Osteoblast (primary cell): ENCODE results near the gene PARPBP. TPM values are rescaled to one million over a fixed set of nuclear protein-coding genes. Genes with fewer than 3 reads are reported as not detected.
A peak's percentile ranks its signal among the peaks of the same experiment; 100 is the strongest.
"Not testable (repeated sequence)": the region's sequence is repeated elsewhere in the genome, so short reads cannot be mapped to it uniquely, and the experiment has no call there.

Source experiments
- DNase-seq: peaks from one replicate; pipeline ENCODE4 v3.0.0; 2011; ENCODE audit warnings: low spot score, mixed read lengths; ENCODE audit not compliant: insufficient read length; ENCODE audit errors: missing footprints
- H2AFZ ChIP-seq: 2 replicates; pipeline ENCODE4 v1.6.0; 2011; ENCODE audit warnings: mild to moderate bottlenecking, low read length
- H3K27ac ChIP-seq: 2 replicates; pipeline ENCODE4 v1.5.1; 2011; ENCODE audit warnings: mild to moderate bottlenecking, low read depth, low read length, moderate library complexity
- H3K27me3 ChIP-seq: 2 replicates; pipeline ENCODE4 v1.6.0; 2012; ENCODE audit warnings: mild to moderate bottlenecking, control low read depth, inconsistent platforms, low read length, moderate library complexity; ENCODE audit not compliant: insufficient read depth
- H3K36me3 ChIP-seq: 2 replicates; pipeline ENCODE4 v1.5.1; 2011; ENCODE audit warnings: mild to moderate bottlenecking, low read length, control low read depth, moderate library complexity; ENCODE audit not compliant: insufficient read depth
- H3K4me1 ChIP-seq: 2 replicates; pipeline ENCODE4 v1.5.1; 2011; ENCODE audit warnings: mild to moderate bottlenecking, low read length, control low read depth, moderate library complexity; ENCODE audit not compliant: insufficient read depth
- H3K4me2 ChIP-seq: 2 replicates; pipeline ENCODE4 v1.6.0; 2011; ENCODE audit warnings: mild to moderate bottlenecking, low read length; ENCODE audit not compliant: insufficient read depth
- H3K4me3 ChIP-seq: fragments of 200-600 bp; sonication (generic); 3 replicates; pipeline ENCODE4 v1.5.1; 2012; ENCODE audit warnings: mild to moderate bottlenecking, low read length, inconsistent platforms; ENCODE audit not compliant: insufficient read depth
- H3K79me2 ChIP-seq: 2 replicates; pipeline ENCODE4 v1.6.0; 2012; ENCODE audit warnings: mild to moderate bottlenecking, low read length, control low read depth, inconsistent platforms; ENCODE audit not compliant: insufficient read depth
- H3K9me3 ChIP-seq: 2 replicates; pipeline ENCODE4 v1.5.1; 2011; ENCODE audit warnings: low read depth, low read length, control low read depth
- H4K20me1 ChIP-seq: 2 replicates; pipeline ENCODE4 v1.6.0; 2012; ENCODE audit warnings: mild to moderate bottlenecking, low read length, control low read depth; ENCODE audit not compliant: insufficient read depth
- total RNA-seq: library from RNA; depleted of rRNA; stranded (reverse); fragments of >200 nt; gene quantifications from 2 replicates; pipeline ENCODE4 v1.2.3, GENCODE V29; 2012
- TF ChIP-seq, protein P1 (sequence below): IDR thresholded peaks from 2 replicates; pipeline ENCODE4 v1.5.1; 2011; ENCODE audit warnings: mild to moderate bottlenecking, low read depth, low read length, moderate library complexity; ENCODE audit errors: extremely low read depth

Gene PARPBP, protein sequence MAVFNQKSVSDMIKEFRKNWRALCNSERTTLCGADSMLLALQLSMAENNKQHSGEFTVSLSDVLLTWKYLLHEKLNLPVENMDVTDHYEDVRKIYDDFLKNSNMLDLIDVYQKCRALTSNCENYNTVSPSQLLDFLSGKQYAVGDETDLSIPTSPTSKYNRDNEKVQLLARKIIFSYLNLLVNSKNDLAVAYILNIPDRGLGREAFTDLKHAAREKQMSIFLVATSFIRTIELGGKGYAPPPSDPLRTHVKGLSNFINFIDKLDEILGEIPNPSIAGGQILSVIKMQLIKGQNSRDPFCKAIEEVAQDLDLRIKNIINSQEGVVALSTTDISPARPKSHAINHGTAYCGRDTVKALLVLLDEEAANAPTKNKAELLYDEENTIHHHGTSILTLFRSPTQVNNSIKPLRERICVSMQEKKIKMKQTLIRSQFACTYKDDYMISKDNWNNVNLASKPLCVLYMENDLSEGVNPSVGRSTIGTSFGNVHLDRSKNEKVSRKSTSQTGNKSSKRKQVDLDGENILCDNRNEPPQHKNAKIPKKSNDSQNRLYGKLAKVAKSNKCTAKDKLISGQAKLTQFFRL
- 5.8 and 6.5 TPM in 2 replicates for total RNA-seq

DNA sequence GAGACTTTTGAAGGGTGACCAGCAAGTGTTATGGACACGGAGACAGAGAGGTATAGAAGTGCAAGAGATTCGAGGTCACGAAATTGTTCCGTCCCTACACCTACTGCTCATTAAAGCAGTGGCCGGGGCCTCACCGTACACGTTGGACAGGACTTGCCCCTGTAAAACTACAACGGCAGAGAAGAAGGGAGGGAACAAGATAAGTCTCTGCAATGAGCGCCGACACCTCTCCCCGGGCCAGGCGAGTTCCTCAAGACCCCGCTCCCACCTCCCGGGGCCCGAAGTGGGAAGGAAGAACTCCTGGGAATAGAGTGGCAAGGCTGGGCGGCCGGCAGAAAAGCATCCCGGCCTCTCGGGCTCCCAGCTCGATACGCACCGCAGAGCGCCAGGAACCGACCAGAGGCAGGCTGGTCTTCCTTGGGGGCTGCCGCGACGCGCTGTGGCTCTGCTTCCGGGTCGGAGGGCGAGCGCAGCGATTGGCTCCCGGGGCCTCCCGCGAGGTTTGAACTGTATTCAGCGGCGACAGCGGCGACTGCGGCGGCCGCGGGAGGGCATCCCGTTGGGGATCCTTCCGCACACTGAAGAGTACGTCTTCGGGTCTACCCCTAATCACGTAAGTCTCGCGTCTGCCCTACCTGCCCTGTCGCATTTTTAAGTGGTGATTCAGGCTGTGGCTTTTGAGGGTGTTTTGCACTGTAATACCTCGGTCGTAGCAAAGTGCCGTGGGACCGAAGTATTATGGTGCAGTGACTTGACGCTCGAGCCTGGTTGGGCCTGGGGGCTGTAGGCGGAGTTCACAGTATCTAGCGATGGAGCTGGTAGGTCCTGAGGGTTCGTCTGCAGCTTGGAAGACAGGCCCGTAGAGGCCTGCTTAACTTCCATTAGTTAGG is at the start of gene PARPBP, which contains the start of gene NUP37:
Gene PARPBP (plus strand): TSS at position 510 of the 890 bp plus-strand sequence. CDS start 3,706 bp downstream, outside the sequence.
Gene NUP37 (minus strand): TSS at position 441 of the 890 bp plus-strand sequence. CDS start 1,596 bp downstream, outside the sequence.
- Histone ChIP-seq H3K27ac (peak within 1 kb of the TSS; percentile 80), H3K4me2 (peak within 1 kb of the TSS; percentile 89), H2AFZ (peak within 1 kb of the TSS; percentile 100), H4K20me1 (no peaks in the 10 kb centered on the region), H3K4me1 (peaks cover 18% of the 10 kb centered on the region), H3K27me3 (no peaks in the 10 kb centered on the region), H3K4me3 (peak within 1 kb of the TSS; percentile 87), H3K36me3 (peaks cover 17% of the 10 kb centered on the region), H3K9me3 (no peaks in the 10 kb centered on the region), H3K79me2 (peaks cover 48% of the 10 kb centered on the region)
- peak; percentile 93 for DNase-seq
- TF ChIP-seq, protein P1, sequence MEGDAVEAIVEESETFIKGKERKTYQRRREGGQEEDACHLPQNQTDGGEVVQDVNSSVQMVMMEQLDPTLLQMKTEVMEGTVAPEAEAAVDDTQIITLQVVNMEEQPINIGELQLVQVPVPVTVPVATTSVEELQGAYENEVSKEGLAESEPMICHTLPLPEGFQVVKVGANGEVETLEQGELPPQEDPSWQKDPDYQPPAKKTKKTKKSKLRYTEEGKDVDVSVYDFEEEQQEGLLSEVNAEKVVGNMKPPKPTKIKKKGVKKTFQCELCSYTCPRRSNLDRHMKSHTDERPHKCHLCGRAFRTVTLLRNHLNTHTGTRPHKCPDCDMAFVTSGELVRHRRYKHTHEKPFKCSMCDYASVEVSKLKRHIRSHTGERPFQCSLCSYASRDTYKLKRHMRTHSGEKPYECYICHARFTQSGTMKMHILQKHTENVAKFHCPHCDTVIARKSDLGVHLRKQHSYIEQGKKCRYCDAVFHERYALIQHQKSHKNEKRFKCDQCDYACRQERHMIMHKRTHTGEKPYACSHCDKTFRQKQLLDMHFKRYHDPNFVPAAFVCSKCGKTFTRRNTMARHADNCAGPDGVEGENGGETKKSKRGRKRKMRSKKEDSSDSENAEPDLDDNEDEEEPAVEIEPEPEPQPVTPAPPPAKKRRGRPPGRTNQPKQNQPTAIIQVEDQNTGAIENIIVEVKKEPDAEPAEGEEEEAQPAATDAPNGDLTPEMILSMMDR, result no peak

DNA sequence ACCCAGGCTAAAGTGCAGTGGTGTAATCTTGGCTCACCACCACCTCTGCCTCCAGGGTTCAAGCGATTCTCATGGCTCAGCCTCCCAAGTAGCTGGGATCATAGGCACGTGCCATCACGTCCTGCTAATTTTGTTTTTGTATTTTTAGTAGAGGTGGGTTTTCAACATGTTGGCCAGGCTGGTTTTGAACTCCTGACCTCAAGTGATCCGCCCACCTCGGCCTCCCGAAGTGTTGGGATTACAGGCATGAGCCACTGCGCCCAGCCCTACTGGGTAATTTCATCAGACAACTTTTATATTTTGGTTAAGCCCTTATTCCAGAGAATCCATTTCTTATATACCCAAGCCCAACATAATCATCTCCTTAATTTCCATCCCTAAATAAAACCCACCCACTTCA is 47.9 kb upstream of the PARPBP start:
- not testable (repeated sequence) for H2AFZ ChIP-seq, H3K4me3 ChIP-seq, H3K36me3 ChIP-seq, H3K9me3 ChIP-seq, H3K4me2 ChIP-seq, H3K27me3 ChIP-seq, H4K20me1 ChIP-seq, DNase-seq, H3K79me2 ChIP-seq, H3K27ac ChIP-seq
- peaks cover 14% of the 10 kb centered on the region for H3K4me1 ChIP-seq

DNA sequence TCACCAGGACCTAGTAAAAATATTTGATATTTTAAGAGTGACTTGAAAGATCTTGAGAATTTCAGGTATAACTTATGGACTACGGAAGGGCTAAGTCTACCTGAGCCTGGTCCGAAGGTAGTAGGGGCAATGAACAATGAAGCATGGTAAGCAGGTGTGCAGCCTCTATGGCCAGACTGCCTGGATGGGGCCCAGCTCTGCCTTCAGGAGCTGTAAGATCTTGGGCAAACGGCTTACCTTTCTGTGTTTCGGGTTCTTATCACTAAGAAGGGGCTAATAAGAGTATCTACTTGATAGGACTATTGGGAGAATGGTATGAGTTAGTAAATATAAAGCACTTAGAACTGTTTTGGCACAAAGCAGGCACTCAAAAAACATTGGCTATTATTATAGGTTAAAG is 39.1 kb upstream of the PARPBP start:
- Histone ChIP-seq H3K27me3 (no peaks in the 10 kb centered on the region), H2AFZ (no peak overlapping the region), H3K4me3 (no peak overlapping the region), H3K4me1 (no peaks in the 10 kb centered on the region), H3K9me3 (no peaks in the 10 kb centered on the region), H3K4me2 (no peak overlapping the region), H4K20me1 (no peaks in the 10 kb centered on the region), H3K36me3 (peaks cover 32% of the 10 kb centered on the region), H3K27ac (no peak overlapping the region), H3K79me2 (no peaks in the 10 kb centered on the region)
- no peak for DNase-seq
- TF ChIP-seq, protein P1, result no peak

DNA sequence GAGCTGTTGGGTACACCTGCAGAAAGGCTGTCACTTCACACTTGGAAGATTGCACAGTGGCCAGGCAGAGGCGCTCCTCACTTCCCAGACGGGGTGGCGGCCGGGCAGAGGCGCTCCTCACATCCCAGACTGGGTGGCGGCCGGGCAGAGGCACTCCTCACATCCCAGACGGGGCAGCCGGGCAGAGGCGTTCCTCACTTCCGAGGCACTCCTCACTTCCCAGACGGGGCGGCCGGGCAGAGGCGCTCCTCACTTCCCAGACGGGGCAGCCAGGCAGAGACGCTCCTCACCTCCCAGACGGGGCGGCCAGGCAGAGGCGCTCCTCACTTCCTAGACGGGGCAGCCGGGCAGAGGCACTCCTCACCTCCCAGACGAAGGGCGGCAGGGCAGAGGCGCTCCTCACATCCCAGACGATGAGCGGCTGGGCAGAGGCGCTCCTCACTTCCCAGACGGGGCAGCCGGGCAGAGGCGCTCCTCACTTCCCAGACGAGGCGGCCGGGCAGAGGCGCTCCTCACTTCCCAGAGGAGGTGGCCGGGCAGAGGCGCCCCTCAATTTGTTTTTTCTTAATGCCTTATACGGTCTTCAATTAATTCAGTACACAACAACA is 30.7 kb upstream of the PARPBP start:
- H3K4me3 ChIP-seq, H3K79me2 ChIP-seq, H3K9me3 ChIP-seq, H4K20me1 ChIP-seq, DNase-seq, H3K27ac ChIP-seq, H3K4me1 ChIP-seq, H3K4me2 ChIP-seq, H3K36me3 ChIP-seq, H3K27me3 ChIP-seq, H2AFZ ChIP-seq: not testable (repeated sequence)
